GM23248 (cell line): Measurements from ENCODE around the gene TMEM231. TPM values are rescaled to one million over a fixed set of nuclear protein-coding genes. Genes with fewer than 3 reads are reported as not detected.

Experiments used
- DNase-seq: peaks from one replicate; pipeline ENCODE4 v3.0.0-alpha.2; 2015
- H2AFZ ChIP-seq: fragments of 200-600 bp; sonication (generic); 2 replicates; pipeline ENCODE4 v1.6.1; 2016; ENCODE audit warnings: antibody characterized with exemption
- H3F3A ChIP-seq: fragments of 200-600 bp; sonication (generic); 2 replicates; pipeline ENCODE4 v1.6.1; 2016; ENCODE audit warnings: mild to moderate bottlenecking, antibody characterized with exemption, mixed run types; ENCODE audit not compliant: insufficient read depth
- H3K27ac ChIP-seq: fragments of 200-600 bp; sonication (generic); 2 replicates; pipeline ENCODE4 v1.5.1; 2016; ENCODE audit warnings: mild to moderate bottlenecking
- H3K27me3 ChIP-seq: fragments of 200-600 bp; sonication (generic); replicated peaks from 2 replicates; pipeline ENCODE4 v1.6.1; 2016; ENCODE audit warnings: mild to moderate bottlenecking; ENCODE audit not compliant: insufficient read depth
- H3K36me3 ChIP-seq: fragments of 200-600 bp; sonication (generic); 2 replicates; pipeline ENCODE4 v1.6.1; 2016; ENCODE audit warnings: low read depth, mild to moderate bottlenecking
- H3K4me1 ChIP-seq: fragments of 200-600 bp; sonication (generic); 2 replicates; pipeline ENCODE4 v1.6.1; 2016; ENCODE audit warnings: mild to moderate bottlenecking; ENCODE audit not compliant: insufficient read depth
- H3K4me2 ChIP-seq: fragments of 200-600 bp; sonication (generic); one replicate; pipeline ENCODE4 v1.6.1; 2016; ENCODE audit warnings: mild to moderate bottlenecking; ENCODE audit not compliant: unreplicated experiment
- H3K4me3 ChIP-seq: fragments of 200-600 bp; sonication (generic); 2 replicates; pipeline ENCODE4 v1.5.1; 2016; ENCODE audit warnings: mild to moderate bottlenecking
- H3K79me2 ChIP-seq: fragments of 200-600 bp; sonication (generic); 2 replicates; pipeline ENCODE4 v1.6.1; 2016; ENCODE audit warnings: mild to moderate bottlenecking; ENCODE audit not compliant: insufficient read depth
- H3K9ac ChIP-seq: fragments of 200-600 bp; sonication (generic); 2 replicates; pipeline ENCODE4 v1.6.1; 2016; ENCODE audit warnings: mild to moderate bottlenecking
- H3K9me2 ChIP-seq: fragments of 200-600 bp; sonication (generic); 2 replicates; pipeline ENCODE4 v1.6.1; 2016; ENCODE audit warnings: mixed run types, mild to moderate bottlenecking, moderate library complexity; ENCODE audit not compliant: insufficient read depth
- H3K9me3 ChIP-seq: fragments of 200-600 bp; sonication (generic); one replicate; pipeline ENCODE4 v1.6.1; 2017; ENCODE audit warnings: low read depth
- H4K20me1 ChIP-seq: fragments of 200-600 bp; sonication (generic); 2 replicates; pipeline ENCODE4 v1.6.0; 2016; ENCODE audit not compliant: insufficient read depth
- EZH2 ChIP-seq: fragments of 200-600 bp; sonication (generic); IDR thresholded peaks from 2 replicates; pipeline ENCODE4 v1.6.1; 2018; ENCODE audit warnings: antibody characterized with exemption, mild to moderate bottlenecking; ENCODE audit not compliant: insufficient read depth, poor library complexity, severe bottlenecking
- EZH2phosphoT487 ChIP-seq: fragments of 200-600 bp; sonication (generic); IDR thresholded peaks from 2 replicates; pipeline ENCODE4 v1.6.1; 2018; ENCODE audit warnings: antibody characterized with exemption, moderate library complexity, mild to moderate bottlenecking, low read depth; ENCODE audit not compliant: insufficient read depth
- WGBS, 2 experiments: methylation state at CpG; one replicate each; pipeline ENCODE4 v1.1.6; 2015 to 2017; ENCODE audit warnings: low lambda C conversion rate in 2 of 2, low coverage in 1 of 2; ENCODE audit errors: missing lambda C conversion rate in 2 of 2; 5-methylcytosine and 5-hydroxymethylcytosine counted together
- in situ Hi-C: fragments of 300-500 bp; cut with MboI; formaldehyde crosslinking; loops from 2 replicates; pipeline ENCODE4 v1.15.0; 2020
- polyA plus RNA-seq: library from polyadenylated mRNA; unstranded; fragments of >200 nt; fragmentation: Nextera tagmentation; extraction: Ambion mirVana; gene quantifications from 2 replicates; pipeline ENCODE4 v1.2.1, GENCODE V29; 2016
- total RNA-seq: library from RNA; depleted of rRNA; stranded (reverse); fragments of >200 nt; shearing (Covaris generic); gene quantifications from 2 replicates; pipeline ENCODE4 v1.2.3, GENCODE V29; 2014

TMEM231 gene
- total and polyA plus RNA-seq, 2 experiments from 2014 or later = 13.5 to 20.3 TPM

GRCh38 chr16:75532791-75533190 lies 23.3 kb downstream of the TMEM231 start:
- Histone ChIP-seq H3K79me2 (no peaks in the 10 kb centered on the region), H3K9me3 (no peaks in the 10 kb centered on the region), H3K4me3 (no peak overlapping the region), H3F3A (no peaks in the 10 kb centered on the region), H3K9me2 (no peaks in the 10 kb centered on the region), H3K4me1 (no peaks in the 10 kb centered on the region), H3K4me2 (no peak overlapping the region), H3K36me3 (no peaks in the 10 kb centered on the region), H3K27me3 (no peaks in the 10 kb centered on the region), H4K20me1 (no peaks in the 10 kb centered on the region), H2AFZ (no peak overlapping the region), H3K9ac (no peak overlapping the region), H3K27ac (no peak overlapping the region)
- in situ Hi-C loops = no loop called here
- DNase-seq = no peak
- TF ChIP-seq EZH2 (no peak), EZH2phosphoT487 (no peak)
- 50 to 51% methylated on average over 2 of the region's 2 CpGs for WGBS, 2 experiments

GRCh38 chr16:75532142-75532765 lies 23.8 kb downstream of the TMEM231 start:
- H3K9ac ChIP-seq = no peak overlapping the region

GRCh38 chr16:75529959-75530358 lies 26.1 kb downstream of the TMEM231 start:
- Histone ChIP-seq H3K27ac (no peak overlapping the region), H3K4me3 (no peak overlapping the region), H3K79me2 (no peaks in the 10 kb centered on the region), H3F3A (no peaks in the 10 kb centered on the region), H4K20me1 (no peaks in the 10 kb centered on the region), H3K9me2 (no peaks in the 10 kb centered on the region), H3K4me1 (no peaks in the 10 kb centered on the region), H3K27me3 (no peaks in the 10 kb centered on the region), H3K9me3 (no peaks in the 10 kb centered on the region), H3K9ac (no peak overlapping the region), H3K36me3 (no peaks in the 10 kb centered on the region), H3K4me2 (no peak overlapping the region), H2AFZ (no peak overlapping the region)
- DNase-seq = no peak
- no peak for TF ChIP-seq EZH2
- no peak for TF ChIP-seq EZH2phosphoT487
- 89 to 90% methylated on average over 29 of the region's 29 CpGs for WGBS, 2 experiments
- in situ Hi-C loops = no loop called here

More at GRCh38 chr16:75532142-75532765, 23.8 kb downstream of the TMEM231 start:
- no peak overlapping the region for H3K27ac ChIP-seq
- DNase-seq = no peak
- no peaks in the 10 kb centered on the region for H3K27me3 ChIP-seq
- H3K9me2 ChIP-seq = no peaks in the 10 kb centered on the region
- H3K4me2 ChIP-seq = no peak overlapping the region
- H3K4me1 ChIP-seq = no peaks in the 10 kb centered on the region
- H4K20me1 ChIP-seq = no peaks in the 10 kb centered on the region
- H3K4me3 ChIP-seq = no peak overlapping the region
- no peak for TF ChIP-seq EZH2
- TF ChIP-seq EZH2phosphoT487 = no peak
- H3K9me3 ChIP-seq = no peaks in the 10 kb centered on the region
- H3F3A ChIP-seq = no peaks in the 10 kb centered on the region
- no peak overlapping the region for H2AFZ ChIP-seq
- no peaks in the 10 kb centered on the region for H3K36me3 ChIP-seq
- H3K79me2 ChIP-seq = no peaks in the 10 kb centered on the region
- in situ Hi-C loops = no loop called here
- WGBS, 2 experiments = 65 to 76% methylated on average over 8 of the region's 8 CpGs

- Histone ChIP-seq H3K9ac (no peak overlapping the region), H3F3A (no peaks in the 10 kb centered on the region), H4K20me1 (no peaks in the 10 kb centered on the region), H3K79me2 (no peaks in the 10 kb centered on the region), H3K27me3 (no peaks in the 10 kb centered on the region), H3K4me1 (no peaks in the 10 kb centered on the region), H3K4me3 (no peak overlapping the region), H2AFZ (no peak overlapping the region), H3K9me2 (no peaks in the 10 kb centered on the region), H3K4me2 (no peak overlapping the region), H3K9me3 (no peaks in the 10 kb centered on the region), H3K27ac (no peak overlapping the region), H3K36me3 (no peaks in the 10 kb centered on the region)
- no peak for TF ChIP-seq EZH2phosphoT487
- TF ChIP-seq EZH2 = no peak
- WGBS, 2 experiments = 94 to 95% methylated on average over 66 to 81 of the region's 81 CpGs
- no peak for DNase-seq
- in situ Hi-C loops = no loop called here
These were observed 26.8 kb downstream of the TMEM231 start for GRCh38 chr16:75529056-75529905.
